CD14-positive monocyte (primary cell): ENCODE data around the gene HOXB3. TPM values are rescaled to one million over a fixed set of nuclear protein-coding genes. Genes with fewer than 3 reads are reported as not detected.

Experiments used
- DNase-seq, 3 donors: peaks; one replicate each; pipeline ENCODE4 v3.0.0-alpha.2; 2011 to 2022
- H2AFZ ChIP-seq: 2 replicates; pipeline ENCODE4 v1.6.0; 2012; ENCODE audit warnings: mild to moderate bottlenecking, low read depth, low read length, inconsistent platforms; ENCODE audit not compliant: insufficient read depth, poor library complexity, severe bottlenecking
- H3K27ac ChIP-seq, 2 donors: 1 replicate in 1 of 2; 2 replicates in 1 of 2; pipeline ENCODE4 v1.5.1; 2012 to 2013; ENCODE audit warnings: low read length in 2 of 2, control low read depth in 1 of 2, inconsistent platforms in 1 of 2, low read depth in 1 of 2, mild to moderate bottlenecking in 1 of 2
- H3K27me3 ChIP-seq, 2 donors: one replicate each; pipeline versions ENCODE4 v1.6.0 to v1.6.1; 2011 to 2013; ENCODE audit warnings: low read length in 2 of 2; ENCODE audit not compliant: control insufficient read depth in 2 of 2, insufficient read depth in 2 of 2
- H3K36me3 ChIP-seq, 2 donors: replicated peaks in 1 of 2; 1 replicate in 1 of 2; 2 replicates in 1 of 2; pipeline versions ENCODE4 v1.5.1 to v1.6.1; 2012 to 2013; ENCODE audit warnings: low read length in 2 of 2, control low read depth in 1 of 2, inconsistent platforms in 1 of 2, mild to moderate bottlenecking in 1 of 2; ENCODE audit not compliant: insufficient read depth in 2 of 2, control insufficient read depth in 1 of 2
- H3K4me1 ChIP-seq, 2 donors: 1 replicate in 1 of 2; 2 replicates in 1 of 2; pipeline versions ENCODE4 v1.5.1 to v1.6.1; 2012 to 2013; ENCODE audit warnings: low read length in 2 of 2, control low read depth in 1 of 2, inconsistent platforms in 1 of 2, mild to moderate bottlenecking in 1 of 2, moderate library complexity in 1 of 2; ENCODE audit not compliant: insufficient read depth in 2 of 2, control insufficient read depth in 1 of 2
- H3K4me2 ChIP-seq: replicated peaks from 2 replicates; pipeline ENCODE3; 2012; ENCODE audit warnings: low read length, moderate library complexity, mild to moderate bottlenecking; ENCODE audit not compliant: poor library complexity, severe bottlenecking; ENCODE audit errors: extremely low read depth
- H3K4me3 ChIP-seq, 3 experiments: fragments of 200-600 bp in 1 of 3; sonication (generic) in 1 of 3; replicated peaks in 1 of 3; 1 replicate in 2 of 3; 2 replicates in 1 of 3; pipeline ENCODE4 v1.5.1; 2011 to 2013; ENCODE audit warnings: low read length in 3 of 3, mild to moderate bottlenecking in 3 of 3, control low read depth in 2 of 3, low read depth in 2 of 3, inconsistent platforms in 1 of 3, moderate library complexity in 1 of 3
- H3K79me2 ChIP-seq: 2 replicates; pipeline ENCODE4 v1.6.0; 2012; ENCODE audit warnings: mild to moderate bottlenecking, control low read depth, inconsistent platforms, low read length, moderate library complexity; ENCODE audit not compliant: insufficient read depth
- H3K9ac ChIP-seq: 2 replicates; pipeline ENCODE4 v1.6.0; 2017; ENCODE audit warnings: low read length, mild to moderate bottlenecking; ENCODE audit not compliant: insufficient read depth, poor library complexity, severe bottlenecking
- H3K9me3 ChIP-seq, 2 donors: replicated peaks in 1 of 2; 1 replicate in 1 of 2; 2 replicates in 1 of 2; pipeline versions ENCODE4 v1.5.1 to v1.6.1; 2012 to 2013; ENCODE audit warnings: low read length in 2 of 2, control low read depth in 1 of 2; ENCODE audit not compliant: control insufficient read depth in 1 of 2, insufficient read depth in 1 of 2
- H4K20me1 ChIP-seq: 2 replicates; pipeline ENCODE4 v1.6.0; 2012; ENCODE audit warnings: mild to moderate bottlenecking, low read length, control low read depth, moderate library complexity; ENCODE audit not compliant: insufficient read depth
- H3K27ac Mint-ChIP-seq, 7 donors: one replicate each; pipeline ENCODE4 v1.8.0; 2020; ENCODE audit warnings: mild to moderate bottlenecking in 7 of 7, mixed read lengths in 7 of 7, moderate library complexity in 6 of 7, inconsistent platforms in 2 of 7
- H3K27me3 Mint-ChIP-seq, 3 donors: one replicate each; pipeline ENCODE4 v1.8.0; 2021 to 2022; ENCODE audit warnings: low read depth in 3 of 3, mild to moderate bottlenecking in 3 of 3, mixed read lengths in 3 of 3, moderate library complexity in 3 of 3, inconsistent platforms in 1 of 3
- H3K36me3 Mint-ChIP-seq, 2 donors: one replicate each; pipeline ENCODE4 v1.8.0; 2020; ENCODE audit warnings: mixed read lengths in 2 of 2, inconsistent platforms in 1 of 2, mild to moderate bottlenecking in 1 of 2
- H3K4me1 Mint-ChIP-seq: one replicate; pipeline ENCODE4 v1.8.0; 2020; ENCODE audit warnings: mild to moderate bottlenecking, mixed read lengths
- H3K4me3 Mint-ChIP-seq, 2 donors: one replicate each; pipeline ENCODE4 v1.8.0; 2020; ENCODE audit warnings: mild to moderate bottlenecking in 2 of 2, mixed read lengths in 2 of 2, moderate library complexity in 1 of 2
- H3K9me3 Mint-ChIP-seq, 7 donors: one replicate each; pipeline ENCODE4 v1.8.0; 2020 to 2022; ENCODE audit warnings: mixed read lengths in 7 of 7, mild to moderate bottlenecking in 6 of 7, moderate library complexity in 6 of 7, inconsistent platforms in 2 of 7
- whole genome bisulfite sequencing: methylation state at CpG from one replicate; pipeline ENCODE4 v1.1.5; 2013; ENCODE audit warnings: missing lambda C conversion rate; ENCODE audit not compliant: insufficient coverage; 5-methylcytosine and 5-hydroxymethylcytosine counted together
- intact Hi-C, 2 donors: fragments of 100-400 bp; cut with micrococcal nuclease; formaldehyde crosslinking; loops; one replicate each; pipeline versions ENCODE4 v1.15.0 to v1.15.1; 2023
- polyA plus RNA-seq, 3 donors: library from polyadenylated mRNA; depleted of rRNA in 1 of 3; unstranded in 2 of 3; stranded (reverse) in 1 of 3; fragments of 300-500 nt in 2 of 3; fragments of >200 nt in 1 of 3; fragmentation: Illumina TruSeq in 2 of 3; gene quantifications; 1 replicate in 2 of 3; 2 replicates in 1 of 3; pipeline ENCODE4 v1.2.3, GENCODE V29; 2012 to 2021
- TF ChIP-seq, protein P1 (sequence below): fragments of 200-600 bp; IDR thresholded peaks from one replicate; pipeline ENCODE4 v1.8.0; 2022; ENCODE audit warnings: antibody characterized with exemption, mild to moderate bottlenecking

The HOXB3 gene
- polyA plus RNA-seq, 3 donors, result 0.56 TPM; not detected in 2

- intact Hi-C loops, result no loop called here
Measured at GRCh38 chr17:48601207-48601538, 11.1 kb upstream of the HOXB3 start.

GRCh38 chr17:48600244-48601098 lies 10.4 kb upstream of the HOXB3 start:
- no peak for DNase-seq
- no peak overlapping the region for H3K9ac ChIP-seq
- intact Hi-C loops, result no loop called here
- TF ChIP-seq, protein P1, sequence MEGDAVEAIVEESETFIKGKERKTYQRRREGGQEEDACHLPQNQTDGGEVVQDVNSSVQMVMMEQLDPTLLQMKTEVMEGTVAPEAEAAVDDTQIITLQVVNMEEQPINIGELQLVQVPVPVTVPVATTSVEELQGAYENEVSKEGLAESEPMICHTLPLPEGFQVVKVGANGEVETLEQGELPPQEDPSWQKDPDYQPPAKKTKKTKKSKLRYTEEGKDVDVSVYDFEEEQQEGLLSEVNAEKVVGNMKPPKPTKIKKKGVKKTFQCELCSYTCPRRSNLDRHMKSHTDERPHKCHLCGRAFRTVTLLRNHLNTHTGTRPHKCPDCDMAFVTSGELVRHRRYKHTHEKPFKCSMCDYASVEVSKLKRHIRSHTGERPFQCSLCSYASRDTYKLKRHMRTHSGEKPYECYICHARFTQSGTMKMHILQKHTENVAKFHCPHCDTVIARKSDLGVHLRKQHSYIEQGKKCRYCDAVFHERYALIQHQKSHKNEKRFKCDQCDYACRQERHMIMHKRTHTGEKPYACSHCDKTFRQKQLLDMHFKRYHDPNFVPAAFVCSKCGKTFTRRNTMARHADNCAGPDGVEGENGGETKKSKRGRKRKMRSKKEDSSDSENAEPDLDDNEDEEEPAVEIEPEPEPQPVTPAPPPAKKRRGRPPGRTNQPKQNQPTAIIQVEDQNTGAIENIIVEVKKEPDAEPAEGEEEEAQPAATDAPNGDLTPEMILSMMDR, result no peak
- Mint-ChIP-seq H3K9me3 (peaks cover 0 to 38% (median 14%) of the 10 kb centered on the region in 7 donors), H3K4me3 (peak overlapping the region in 1 of 2 donors; percentile 93), H3K27ac (no peak overlapping the region), H3K4me1 (peaks cover 34% of the 10 kb centered on the region), H3K27me3 (peaks cover 97 to 100% (median 100%) of the 10 kb centered on the region in 3 donors), H3K36me3 (peaks cover 12 to 21% of the 10 kb centered on the region in 2 donors)
- peaks cover 22 to 24% of the 10 kb centered on the region in 2 donors for H3K4me1 ChIP-seq
- H3K79me2 ChIP-seq, result no peaks in the 10 kb centered on the region
- H3K4me2 ChIP-seq, result no peak overlapping the region
- H2AFZ ChIP-seq, result no peak overlapping the region
- no peak overlapping the region for H3K27ac ChIP-seq
- H3K9me3 ChIP-seq, result peaks cover 0 to 56% of the 10 kb centered on the region in 2 donors
- H3K27me3 ChIP-seq, result peaks cover 86 to 100% of the 10 kb centered on the region in 2 donors
- 94% methylated on average over 8 of the region's 17 CpGs for WGBS
- H3K4me3 ChIP-seq, result no peak overlapping the region
- H4K20me1 ChIP-seq, result no peaks in the 10 kb centered on the region
- H3K36me3 ChIP-seq, result no peaks in the 10 kb centered on the region

More at GRCh38 chr17:48601207-48601538, 11.1 kb upstream of the HOXB3 start:
- H3K4me2 ChIP-seq, result no peak overlapping the region
- H2AFZ ChIP-seq, result no peak overlapping the region
- no peaks in the 10 kb centered on the region for H3K36me3 ChIP-seq
- H3K9ac ChIP-seq, result no peak overlapping the region
- Mint-ChIP-seq H3K4me1 (peaks cover 34% of the 10 kb centered on the region), H3K27me3 (peaks cover 97 to 100% (median 99%) of the 10 kb centered on the region in 3 donors), H3K36me3 (peaks cover 12 to 21% of the 10 kb centered on the region in 2 donors), H3K9me3 (peaks cover 0 to 38% (median 14%) of the 10 kb centered on the region in 7 donors), H3K4me3 (peak overlapping the region in 1 of 2 donors; percentile 93), H3K27ac (no peak overlapping the region)
- no peak for DNase-seq
- H3K9me3 ChIP-seq, result peaks cover 0 to 52% of the 10 kb centered on the region in 2 donors
- H3K79me2 ChIP-seq, result no peaks in the 10 kb centered on the region
- H3K27ac ChIP-seq, result no peak overlapping the region
- TF ChIP-seq, protein P1, result no peak
- no peak overlapping the region for H3K4me3 ChIP-seq
- H3K4me1 ChIP-seq, result peaks cover 20 to 24% of the 10 kb centered on the region in 2 donors
- WGBS, result 100% methylated on average over 1 of the region's 4 CpGs
- no peaks in the 10 kb centered on the region for H4K20me1 ChIP-seq
- peaks cover 80 to 100% of the 10 kb centered on the region in 2 donors for H3K27me3 ChIP-seq
